HG03457 (cell line): Measurements from ENCODE around the gene MIPOL1.
"Not testable (repeated sequence)": the region's sequence is repeated elsewhere in the genome, so short reads cannot be mapped to it uniquely, and the experiment has no call there.

Source experiments
- ATAC-seq: cut with Tn5 transposase; IDR thresholded peaks from one replicate; pipeline ENCODE4 v1.9.1; 2021; ENCODE audit warnings: moderate number of reproducible peaks; ENCODE audit not compliant: unreplicated experiment

Gene MIPOL1

GRCh38 chr14:37232907-37233481 lies 35.3 kb downstream of the MIPOL1 start:
- no peak for ATAC-seq

GRCh38 chr14:37234222-37234621 lies 36.5 kb downstream of the MIPOL1 start:
- no peak for ATAC-seq

- ATAC-seq = not testable (repeated sequence)
Measured at GRCh38 chr14:37236044-37236443, 38.3 kb downstream of the MIPOL1 start.

- no peak for ATAC-seq
Measured at GRCh38 chr14:37237094-37237493, 39.4 kb downstream of the MIPOL1 start.

GRCh38 chr14:37237735-37238200 lies 40.0 kb downstream of the MIPOL1 start:
- ATAC-seq = no peak

GRCh38 chr14:37241198-37241597 lies 43.5 kb downstream of the MIPOL1 start:
- no peak for ATAC-seq

GRCh38 chr14:37246427-37246829 lies 48.7 kb downstream of the MIPOL1 start:
- no peak for ATAC-seq

GRCh38 chr14:37247791-37248461 lies 50.2 kb downstream of the MIPOL1 start:
- no peak for ATAC-seq

- ATAC-seq = no peak
Measured at GRCh38 chr14:37251775-37252174, 54.0 kb downstream of the MIPOL1 start.

GRCh38 chr14:37252434-37252833 lies 54.7 kb downstream of the MIPOL1 start:
- no peak for ATAC-seq

- no peak for ATAC-seq
Measured at GRCh38 chr14:37253905-37254304, 56.2 kb downstream of the MIPOL1 start.

GRCh38 chr14:37254411-37254947 lies 56.7 kb downstream of the MIPOL1 start:
- ATAC-seq = no peak

- no peak for ATAC-seq
Measured at GRCh38 chr14:37257501-37258070, 59.8 kb downstream of the MIPOL1 start.

- no peak for ATAC-seq
Measured at GRCh38 chr14:37262649-37263048, 64.9 kb downstream of the MIPOL1 start.

- no peak for ATAC-seq
Measured at GRCh38 chr14:37263656-37264236, 66.0 kb downstream of the MIPOL1 start.

GRCh38 chr14:37268788-37269187 lies 71.1 kb downstream of the MIPOL1 start:
- no peak for ATAC-seq

GRCh38 chr14:37270629-37271028 lies 72.9 kb downstream of the MIPOL1 start:
- ATAC-seq = no peak

- no peak for ATAC-seq
Measured at GRCh38 chr14:37272569-37272968, 74.8 kb downstream of the MIPOL1 start.

GRCh38 chr14:37274652-37275051 lies 76.9 kb downstream of the MIPOL1 start:
- ATAC-seq = no peak

- no peak for ATAC-seq
Measured at GRCh38 chr14:37275963-37276362, 78.2 kb downstream of the MIPOL1 start.

GRCh38 chr14:37278636-37279538 lies 81.2 kb downstream of the MIPOL1 start:
- no peak for ATAC-seq
